GM23338 (cell line): Measurements from ENCODE around the gene KISS1R.

Source experiments
- EZH2 ChIP-seq: fragments of 200-600 bp; sonication (generic); IDR thresholded peaks from one replicate; pipeline ENCODE4 v1.8.0; 2017; ENCODE audit warnings: antibody characterized with exemption, mild to moderate bottlenecking, low read depth; ENCODE audit not compliant: unreplicated experiment
- POLR2AphosphoS5 ChIP-seq: IDR thresholded peaks from 2 replicates; pipeline ENCODE4 v1.6.1; 2016; ENCODE audit warnings: antibody characterized with exemption, low read depth
- TF ChIP-seq, protein P1 (sequence below), 2 experiments: fragments of 200-600 bp in 1 of 2; sonication (generic) in 1 of 2; conservative IDR thresholded peaks; 2 replicates each; pipeline versions ENCODE4 v1.5.1 to v1.6.1; 2016 to 2017; ENCODE audit warnings: antibody characterized with exemption in 2 of 2, low read depth in 2 of 2, mild to moderate bottlenecking in 2 of 2, moderate library complexity in 1 of 2

DNA sequence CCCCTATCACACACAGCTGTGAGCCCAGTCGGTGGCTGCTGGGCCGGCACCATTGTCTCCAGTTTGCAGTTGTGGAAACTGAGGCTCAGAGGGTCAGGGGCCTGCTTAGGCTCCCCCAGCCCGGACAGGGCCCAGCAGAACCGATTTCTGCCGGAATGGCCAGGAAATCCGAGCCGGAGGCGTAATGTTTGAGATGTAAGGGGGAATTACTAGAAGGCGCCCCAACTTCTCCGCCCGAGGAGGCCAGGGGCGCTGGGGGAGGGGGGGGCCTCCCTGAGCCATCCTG is 962 bp downstream of the KISS1R start:
- TF ChIP-seq POLR2AphosphoS5 (no peak), EZH2 (peak; percentile 19)
- TF ChIP-seq, protein P1, sequence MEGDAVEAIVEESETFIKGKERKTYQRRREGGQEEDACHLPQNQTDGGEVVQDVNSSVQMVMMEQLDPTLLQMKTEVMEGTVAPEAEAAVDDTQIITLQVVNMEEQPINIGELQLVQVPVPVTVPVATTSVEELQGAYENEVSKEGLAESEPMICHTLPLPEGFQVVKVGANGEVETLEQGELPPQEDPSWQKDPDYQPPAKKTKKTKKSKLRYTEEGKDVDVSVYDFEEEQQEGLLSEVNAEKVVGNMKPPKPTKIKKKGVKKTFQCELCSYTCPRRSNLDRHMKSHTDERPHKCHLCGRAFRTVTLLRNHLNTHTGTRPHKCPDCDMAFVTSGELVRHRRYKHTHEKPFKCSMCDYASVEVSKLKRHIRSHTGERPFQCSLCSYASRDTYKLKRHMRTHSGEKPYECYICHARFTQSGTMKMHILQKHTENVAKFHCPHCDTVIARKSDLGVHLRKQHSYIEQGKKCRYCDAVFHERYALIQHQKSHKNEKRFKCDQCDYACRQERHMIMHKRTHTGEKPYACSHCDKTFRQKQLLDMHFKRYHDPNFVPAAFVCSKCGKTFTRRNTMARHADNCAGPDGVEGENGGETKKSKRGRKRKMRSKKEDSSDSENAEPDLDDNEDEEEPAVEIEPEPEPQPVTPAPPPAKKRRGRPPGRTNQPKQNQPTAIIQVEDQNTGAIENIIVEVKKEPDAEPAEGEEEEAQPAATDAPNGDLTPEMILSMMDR (conservative IDR thresholded peaks at IDR 0.05; ENCODE audit: low read depth in 2 of 2), result no peak
